Mucosa of descending colon (tissue), 3 donors: ENCODE data around the gene IL23R. TPM values are rescaled to one million over a fixed set of nuclear protein-coding genes. Genes with fewer than 3 reads are reported as not detected.

Experiments used
- ATAC-seq: fragments of 200-7000 bp; cut with Tn5 transposase; one replicate; pipeline ENCODE4 v1.9.1; 2020; ENCODE audit warnings: mild to moderate bottlenecking, moderate library complexity
- DNase-seq, 3 donors: peaks; one replicate each; pipeline ENCODE4 v3.0.0-alpha.2; 2020
- H3K36me3 ChIP-seq: fragments of 200-600 bp; one replicate; pipeline ENCODE4 v1.8.0; 2021; ENCODE audit warnings: low read depth, mild to moderate bottlenecking
- H3K4me1 ChIP-seq: fragments of 200-600 bp; one replicate; pipeline ENCODE4 v1.8.0; 2021; ENCODE audit warnings: low read depth, mild to moderate bottlenecking
- H3K4me3 ChIP-seq: fragments of 200-600 bp; one replicate; pipeline ENCODE4 v1.8.0; 2021; ENCODE audit warnings: mild to moderate bottlenecking
- H3K9me3 ChIP-seq: fragments of 200-600 bp; one replicate; pipeline ENCODE4 v1.8.0; 2021; ENCODE audit warnings: mild to moderate bottlenecking
- CTCF ChIP-seq: fragments of 200-600 bp; IDR thresholded peaks from one replicate; pipeline ENCODE4 v1.8.0; 2022; ENCODE audit warnings: antibody characterized with exemption, mild to moderate bottlenecking
- intact Hi-C, 2 donors: fragments of 100-400 bp; cut with DNase I in 1 of 2; cut with micrococcal nuclease in 1 of 2; formaldehyde crosslinking; loops; one replicate each; pipeline versions ENCODE4 v1.11.0 to v1.11.1; 2022; cut with DNase I, micrococcal nuclease
- total RNA-seq, 3 donors: library from RNA; stranded (reverse); fragmentation: NEBNext Ultra II Directional in 2 of 3; extraction: Animal tissue kit (Norgen Biotek cat#: 25700) in 2 of 3; gene quantifications; one replicate each; pipeline versions ENCODE4 v1.2.1 to v1.2.4, GENCODE V29; 2021 to 2023
- donor health status: DM: no; HTN: no; CAD: no; lungs with moderate emphysema.
- donor health status: DM: no; HTN: no; CAD: no.
- donor health status: DM: no; HTN: yes; CAD: no.

IL23R gene
- total RNA-seq, 3 donors from 2014 or later = 1.1 to 3.4 (median 2.5) TPM

GRCh38 chr1:67150931-67151330 lies 15.3 kb upstream of the IL23R start:
- H3K4me3 ChIP-seq = no peak overlapping the region
- TF ChIP-seq CTCF = no peak
- peaks cover 9% of the 10 kb centered on the region for H3K4me1 ChIP-seq
- no peak for DNase-seq
- no peak for ATAC-seq
- no peaks in the 10 kb centered on the region for H3K36me3 ChIP-seq
- intact Hi-C loops = no loop called here
- H3K9me3 ChIP-seq = no peaks in the 10 kb centered on the region

GRCh38 chr1:67158401-67158800 lies 7.9 kb upstream of the IL23R start:
- no peaks in the 10 kb centered on the region for H3K9me3 ChIP-seq
- DNase-seq = no peak
- H3K36me3 ChIP-seq = no peaks in the 10 kb centered on the region
- no peak overlapping the region for H3K4me3 ChIP-seq
- no peaks in the 10 kb centered on the region for H3K4me1 ChIP-seq
- no peak for TF ChIP-seq CTCF
- no peak for ATAC-seq
- intact Hi-C loops = no loop called here

- H3K4me1 ChIP-seq = no peaks in the 10 kb centered on the region
- DNase-seq = no peak
- intact Hi-C loops = no loop called here
- H3K9me3 ChIP-seq = no peaks in the 10 kb centered on the region
- TF ChIP-seq CTCF = no peak
- H3K4me3 ChIP-seq = no peak overlapping the region
- H3K36me3 ChIP-seq = no peaks in the 10 kb centered on the region
- ATAC-seq = no peak
These were observed 7.0 kb upstream of the IL23R start for GRCh38 chr1:67159233-67159632.

DNA sequence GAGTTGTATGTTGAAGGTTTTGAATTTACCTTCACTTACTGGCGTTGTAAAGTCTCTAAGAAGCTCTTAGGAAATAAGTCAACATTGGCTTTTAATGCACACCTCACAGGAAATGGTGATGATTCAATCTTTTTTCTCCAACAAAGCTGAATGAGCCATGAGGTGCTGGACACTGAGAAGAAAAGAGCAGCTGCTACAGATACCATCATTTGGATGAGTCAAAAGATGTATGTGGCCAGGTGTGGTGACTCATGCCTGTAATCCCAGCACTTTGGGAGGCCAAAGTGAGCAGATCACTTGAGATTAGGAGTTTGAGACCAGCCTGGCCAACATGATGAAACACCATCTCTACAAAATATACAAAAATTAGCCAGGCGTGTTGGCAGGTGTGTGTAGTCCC lies 3.3 kb upstream of the IL23R start:
- Histone ChIP-seq H3K4me3 (no peak overlapping the region), H3K36me3 (no peaks in the 10 kb centered on the region), H3K4me1 (no peaks in the 10 kb centered on the region), H3K9me3 (no peaks in the 10 kb centered on the region)
- ATAC-seq = no peak
- DNase-seq = no peak
- no peak for TF ChIP-seq CTCF
- intact Hi-C loops = no loop called here

DNA sequence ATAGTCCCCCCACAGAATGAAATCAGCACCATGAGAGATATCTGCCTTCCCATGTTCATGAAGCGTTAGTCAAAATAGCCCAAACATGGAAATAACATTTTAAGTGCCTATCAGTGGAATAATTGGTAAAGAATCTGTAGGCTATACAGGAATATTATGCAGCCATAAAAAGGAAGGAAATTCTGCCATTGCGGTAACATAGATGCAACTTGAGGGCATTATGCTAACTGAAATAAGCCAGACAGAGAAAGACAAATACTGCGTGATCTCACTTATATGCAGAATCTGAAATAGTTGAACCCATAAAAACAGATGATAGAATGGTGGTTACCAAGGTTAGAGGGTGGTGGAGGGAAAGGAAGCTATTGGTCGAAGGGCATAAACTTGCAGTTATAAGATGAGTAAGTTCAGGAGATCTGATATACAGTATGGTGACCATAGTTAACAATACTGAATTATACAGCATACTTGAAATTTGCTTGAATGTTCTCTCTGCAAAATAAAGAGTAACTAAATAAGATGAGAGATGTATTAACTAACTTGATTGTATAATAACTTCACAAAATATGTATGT lies 699 bp upstream of the IL23R start:
- intact Hi-C loops = no loop called here
- no peak for TF ChIP-seq CTCF
- ATAC-seq = no peak
- Histone ChIP-seq H3K36me3 (no peaks in the 10 kb centered on the region), H3K9me3 (no peaks in the 10 kb centered on the region), H3K4me3 (no peak overlapping the region), H3K4me1 (no peaks in the 10 kb centered on the region)
- DNase-seq = no peak

GRCh38 chr1:67169496-67169895 lies 3.2 kb downstream of the IL23R start:
- DNase-seq (no peak), ATAC-seq (no peak)
- Histone ChIP-seq H3K4me1 (no peaks in the 10 kb centered on the region), H3K9me3 (no peaks in the 10 kb centered on the region), H3K36me3 (no peaks in the 10 kb centered on the region), H3K4me3 (no peak overlapping the region)
- TF ChIP-seq CTCF = no peak
- intact Hi-C loops = no loop called here
